ENCODE measurements around the gene RNASET2. TPM values are rescaled to one million over a fixed set of nuclear protein-coding genes. Genes with fewer than 3 reads are reported as not detected.
"Not testable (repeated sequence)": the region's sequence is repeated elsewhere in the genome, so short reads cannot be mapped to it uniquely, and the experiment has no call there.

The RNASET2 gene
- total RNA-seq, 1 donor from 2014 or later = 13.9 TPM

DNA sequence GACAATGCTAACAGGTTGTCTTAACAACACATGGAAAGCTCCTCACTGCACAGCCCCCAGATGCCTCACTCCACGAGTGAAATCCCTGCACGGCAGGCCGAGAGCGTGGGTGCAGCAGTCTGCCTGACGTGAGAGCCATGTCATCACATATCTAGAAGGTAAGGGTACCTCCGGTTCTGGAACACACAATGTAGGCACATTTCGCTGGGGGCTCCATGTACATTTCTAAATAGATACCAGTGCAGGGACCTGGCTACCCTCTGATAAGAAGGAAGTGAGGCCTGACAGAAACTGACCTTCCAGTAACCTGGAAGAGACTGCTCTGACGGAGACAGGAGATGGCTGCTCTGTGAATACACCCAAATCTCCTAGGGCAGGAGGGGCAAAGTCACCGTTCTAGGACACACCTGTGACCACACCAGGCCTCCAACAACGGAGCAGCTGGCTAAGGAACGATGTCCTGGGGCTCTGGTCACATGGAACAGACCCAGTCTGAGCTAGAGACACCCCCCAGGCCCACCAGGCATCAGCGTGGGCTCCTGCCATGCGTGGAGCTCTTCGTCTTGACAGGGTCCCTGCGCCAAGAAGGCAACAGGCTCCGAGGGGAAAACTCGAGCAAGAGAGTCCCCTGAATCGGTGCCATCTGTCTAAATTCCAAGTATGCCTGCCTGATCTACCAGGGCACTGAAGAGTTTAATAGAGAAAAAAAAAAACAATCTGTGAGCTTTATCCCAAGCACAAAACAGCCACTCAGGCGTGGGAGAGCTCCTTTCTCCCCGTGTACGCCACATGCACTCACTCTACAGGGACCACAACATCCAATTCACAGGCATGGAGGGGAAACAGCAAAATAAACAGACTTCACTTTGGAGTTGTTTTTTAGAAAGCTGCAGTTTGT, 27.5 kb downstream of the RNASET2 start:
- no peak for DNase-seq (ENCODE audit: low read depth)

DNA sequence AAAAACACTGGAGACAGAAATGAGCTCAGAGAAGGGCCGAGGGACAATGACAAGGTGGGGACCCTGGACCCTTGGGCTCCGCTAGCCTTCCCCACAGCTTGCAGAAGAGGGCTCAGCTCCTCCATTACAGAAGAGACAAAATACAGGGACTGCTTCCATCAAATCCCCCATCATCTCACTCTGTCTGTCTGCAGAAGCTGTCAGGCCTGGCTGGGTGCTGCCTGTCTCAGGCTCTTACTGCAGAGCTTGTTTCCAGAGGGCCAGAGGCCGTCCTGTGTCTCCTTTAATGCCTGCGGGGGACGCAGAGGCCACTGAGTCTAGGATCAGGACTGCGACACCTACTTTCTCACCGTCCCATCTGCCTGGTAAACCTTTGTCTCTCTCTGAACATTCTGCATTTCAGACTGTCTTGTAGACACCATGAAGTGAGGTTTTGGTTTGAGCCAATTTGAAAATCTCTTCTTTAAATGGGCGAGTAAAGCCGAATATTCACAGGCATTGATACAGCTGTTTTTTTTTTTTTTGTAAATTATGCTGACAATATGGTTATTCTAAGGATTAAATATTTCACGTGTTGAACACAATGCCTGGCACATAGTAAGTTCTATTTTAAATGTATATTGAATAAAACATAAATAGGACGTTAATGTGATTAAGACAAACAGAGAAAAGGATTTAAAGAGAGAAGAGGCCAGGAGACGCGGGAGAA, 28.3 kb downstream of the RNASET2 start:
- no peak for DNase-seq (ENCODE audit: low read depth)

DNA sequence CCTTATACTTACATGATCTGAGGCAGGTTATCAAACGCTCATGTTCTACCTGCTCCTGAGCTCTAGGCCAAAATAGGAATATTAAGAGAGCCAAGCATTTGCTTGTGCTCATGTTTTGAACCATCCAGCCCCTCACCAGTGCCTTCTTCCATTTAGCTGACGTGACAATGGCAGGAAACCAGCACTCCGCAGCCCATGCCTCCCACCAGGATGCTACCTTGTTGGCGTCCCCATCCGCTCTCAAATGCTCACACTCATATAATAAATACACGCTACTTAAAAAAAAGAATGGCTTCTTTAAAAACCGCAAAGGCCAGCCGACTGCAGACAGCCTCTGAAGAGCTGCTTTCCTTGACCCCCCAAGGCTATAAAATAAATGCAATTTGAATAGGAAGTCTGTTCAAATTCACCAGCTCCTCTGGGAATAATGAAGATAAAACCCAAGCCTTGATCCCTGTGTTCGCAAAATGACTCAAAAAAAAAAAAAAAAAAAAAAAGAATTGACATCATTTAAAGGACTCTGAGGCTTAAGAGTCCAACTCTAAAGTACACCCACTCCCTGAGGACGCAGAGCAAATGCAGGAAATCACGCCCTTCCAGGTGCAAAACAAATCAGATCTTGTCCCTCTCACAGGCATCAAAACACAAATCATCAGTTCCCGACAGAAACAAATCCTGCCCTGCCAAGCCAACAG, 29.0 kb downstream of the RNASET2 start:
- DNase-seq (ENCODE audit: low read depth) = no peak

DNA sequence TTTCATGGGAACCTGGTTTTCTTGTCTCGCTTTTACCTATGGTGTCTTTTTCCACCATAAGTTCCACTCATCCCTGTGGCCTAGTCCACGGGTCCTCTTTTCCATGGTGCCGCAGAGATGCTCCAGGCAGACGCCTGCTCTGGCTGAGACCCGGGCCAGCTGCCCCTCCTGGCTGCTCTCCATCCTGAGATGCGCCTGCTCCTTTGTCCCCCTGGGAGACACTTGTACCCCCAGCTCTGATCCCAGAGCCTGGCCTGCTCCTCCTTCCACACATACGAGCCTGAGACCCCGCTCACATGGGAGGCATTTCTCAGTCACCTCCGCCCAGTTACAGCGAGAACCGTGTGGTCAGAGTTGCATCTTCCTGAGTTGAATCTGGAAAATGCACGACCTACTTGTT, 29.6 kb downstream of the RNASET2 start:
- no peak for DNase-seq (ENCODE audit: low read depth)

DNA sequence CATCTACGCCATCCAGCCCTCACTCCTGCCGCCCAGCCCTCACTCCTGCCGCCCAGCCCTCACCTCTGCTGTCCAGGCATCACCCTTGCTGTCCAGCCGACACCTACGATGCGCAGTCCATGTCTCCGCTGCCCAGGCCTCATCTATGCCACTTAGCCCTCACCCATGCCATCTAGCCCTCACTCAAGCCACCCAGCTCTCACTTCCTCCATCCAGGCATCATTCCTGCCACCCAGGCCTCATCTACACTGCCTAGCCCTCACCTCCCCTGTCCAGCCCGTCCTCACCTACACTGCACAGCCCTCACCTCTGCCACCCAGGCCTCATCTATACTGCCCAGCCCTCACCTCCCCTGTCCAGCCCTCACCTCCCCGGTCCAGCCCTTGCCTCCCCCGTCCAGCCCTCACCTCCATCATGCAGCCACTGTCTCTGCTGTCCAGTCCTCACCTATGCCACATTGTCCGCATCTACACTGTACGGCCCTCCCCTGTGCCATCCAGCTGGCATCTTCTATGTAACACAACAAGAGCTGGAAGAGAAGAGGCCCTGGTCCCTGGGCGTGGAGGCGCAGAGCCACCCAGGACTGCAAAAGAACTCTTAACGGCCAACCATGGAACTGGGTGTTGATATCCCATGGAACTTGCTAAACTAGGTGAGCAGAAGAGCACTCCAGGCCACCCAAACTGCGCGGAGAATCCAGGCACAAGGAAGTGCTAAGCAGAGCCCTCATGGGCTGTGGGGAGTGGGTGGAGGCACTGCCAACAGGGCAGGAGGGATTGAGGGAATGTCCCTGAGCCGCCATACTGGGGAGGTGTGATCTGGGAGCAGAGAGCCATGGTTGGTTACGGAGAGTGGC, 31.0 kb downstream of the RNASET2 start:
- no peak for DNase-seq (ENCODE audit: low read depth)

DNA sequence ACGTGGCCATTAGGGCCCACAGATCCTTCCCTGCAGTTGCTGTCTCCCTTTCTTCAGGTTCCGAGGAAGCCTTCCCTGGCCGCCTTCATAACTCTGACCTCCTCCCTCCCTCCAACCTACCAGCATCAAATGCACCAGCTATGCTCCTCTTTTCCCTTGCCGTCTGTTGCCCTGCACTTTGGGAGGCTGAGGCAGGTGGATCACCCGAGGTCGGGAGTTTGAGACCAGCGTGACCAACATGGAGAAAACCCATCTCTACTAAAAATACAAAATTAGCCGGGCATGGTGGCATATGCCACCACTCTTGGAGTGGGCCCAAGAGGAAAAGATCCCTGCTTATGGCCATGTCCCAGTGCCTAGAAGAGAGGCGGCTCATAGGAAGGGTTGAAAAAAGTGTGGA, 31.8 kb downstream of the RNASET2 start:
- DNase-seq (ENCODE audit: low read depth) = no peak

DNA sequence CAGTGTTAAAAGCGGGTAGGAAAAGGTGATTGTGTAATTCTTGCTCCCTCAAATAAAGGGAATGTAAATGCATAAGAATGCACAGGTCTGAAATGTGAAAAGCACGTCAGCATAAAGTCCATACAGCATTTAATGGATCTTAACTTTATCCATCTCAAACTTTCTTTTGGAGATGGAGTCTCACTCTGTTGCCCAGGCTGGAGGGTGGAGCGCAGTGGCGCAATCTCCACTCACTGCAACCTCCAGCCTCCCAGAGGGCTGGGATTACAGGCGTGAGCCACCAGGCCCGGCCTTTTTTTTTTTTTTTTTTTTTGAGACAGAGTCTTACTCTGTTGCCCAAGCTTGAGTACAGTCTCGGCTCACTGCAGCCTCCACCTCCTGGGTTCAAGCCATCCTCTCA, 33.4 kb downstream of the RNASET2 start:
- no peak for DNase-seq (ENCODE audit: low read depth)

DNA sequence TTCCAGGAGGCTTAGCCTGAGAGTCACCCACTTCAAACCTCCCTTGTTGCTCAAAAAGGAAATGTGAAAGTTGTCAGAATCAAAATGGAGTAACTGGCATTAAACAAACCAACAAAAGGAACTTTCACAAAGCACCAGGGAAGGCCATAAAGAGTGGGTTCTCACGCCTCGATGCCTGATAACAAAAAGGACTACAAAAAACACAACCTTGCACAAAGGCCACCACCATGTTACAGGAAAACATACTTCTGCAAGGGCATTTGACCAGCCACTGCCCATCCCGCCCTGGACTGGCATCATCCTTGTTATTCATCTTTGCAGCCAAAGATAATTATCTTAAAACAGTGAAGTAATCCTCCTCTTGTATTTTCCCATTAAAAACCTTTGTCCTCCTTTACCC, 34.8 kb downstream of the RNASET2 start:
- no peak for DNase-seq (ENCODE audit: low read depth)

DNA sequence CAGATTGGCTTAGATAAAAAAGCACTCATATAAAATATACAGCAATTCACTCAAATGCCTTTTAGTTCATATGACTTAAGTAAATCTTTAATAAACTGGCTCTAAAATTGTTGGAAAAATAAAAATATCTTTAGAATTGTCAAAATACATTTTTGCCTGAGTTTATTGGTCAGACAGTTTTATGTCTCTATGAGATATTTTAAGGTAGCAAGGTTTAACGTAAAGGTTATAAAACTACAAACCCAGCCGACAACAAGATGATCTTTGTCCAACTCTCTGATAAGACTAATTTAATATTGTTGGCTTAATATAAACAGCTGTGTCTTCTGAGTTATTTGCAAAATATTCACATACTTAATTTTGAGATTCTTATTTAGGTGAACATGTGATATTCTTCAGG, 39.5 kb downstream of the RNASET2 start:
- DNase-seq (ENCODE audit: low read depth) = no peak

DNA sequence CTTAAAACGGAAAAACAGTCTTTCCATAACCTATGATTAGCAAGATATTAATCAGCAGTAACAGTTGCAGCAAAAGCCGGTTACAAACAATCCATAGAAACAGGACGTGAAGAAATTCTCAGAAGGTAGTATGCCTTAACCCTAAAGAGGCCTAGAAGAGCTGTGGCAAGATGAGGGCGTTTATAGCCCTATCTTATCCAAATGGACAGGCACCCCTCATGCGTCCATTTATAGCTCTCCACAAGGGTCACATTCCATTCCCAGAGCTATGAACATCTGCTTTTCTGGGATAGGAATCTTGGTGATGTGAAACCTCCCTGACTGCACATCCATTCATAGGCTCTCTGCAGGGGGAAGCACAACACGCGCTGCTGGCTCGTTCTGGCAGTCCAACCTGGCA, 40.9 kb downstream of the RNASET2 start:
- DNase-seq (ENCODE audit: low read depth) = not testable (repeated sequence)

DNA sequence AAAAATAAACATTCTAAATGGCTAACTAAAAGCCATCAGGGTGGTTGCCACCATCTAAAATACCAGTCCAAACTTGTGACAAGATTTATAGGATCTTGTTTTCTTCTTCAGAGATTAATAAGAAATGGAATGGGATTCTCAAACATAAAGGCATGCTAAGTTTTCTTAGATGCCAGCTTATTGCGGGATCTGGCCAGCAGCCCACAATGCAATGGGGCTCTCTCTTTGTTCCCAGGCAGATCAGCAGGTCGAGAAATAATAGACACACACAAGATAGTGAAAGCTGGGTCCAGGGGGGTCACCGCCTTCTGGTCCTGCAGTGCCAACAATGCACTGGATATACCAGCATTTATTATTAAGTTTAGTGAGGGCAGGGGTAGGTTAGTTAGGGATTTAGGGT, 41.4 kb downstream of the RNASET2 start:
- not testable (repeated sequence) for DNase-seq (ENCODE audit: low read depth)

DNA sequence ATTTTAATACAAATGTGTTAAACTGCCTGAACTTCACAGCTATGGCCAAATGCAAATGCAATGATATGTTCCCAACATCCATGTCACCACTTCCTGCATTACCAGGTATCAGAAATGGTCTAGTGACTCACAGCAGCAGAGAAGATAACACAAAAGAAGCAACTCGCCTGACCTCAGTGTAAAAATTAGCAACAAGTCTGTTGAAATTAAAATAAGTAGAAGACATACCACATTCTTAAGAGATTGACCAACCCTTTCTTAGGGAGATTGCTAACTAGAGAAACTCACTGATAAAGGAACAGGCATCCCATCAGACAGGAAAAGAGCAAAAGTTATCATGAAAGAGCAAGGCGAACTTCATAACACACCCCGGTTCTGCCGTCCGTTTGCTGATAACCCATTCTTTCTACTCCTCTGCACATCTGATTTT, 45.1 kb downstream of the RNASET2 start:
- no peak for DNase-seq (ENCODE audit: low read depth)

DNA sequence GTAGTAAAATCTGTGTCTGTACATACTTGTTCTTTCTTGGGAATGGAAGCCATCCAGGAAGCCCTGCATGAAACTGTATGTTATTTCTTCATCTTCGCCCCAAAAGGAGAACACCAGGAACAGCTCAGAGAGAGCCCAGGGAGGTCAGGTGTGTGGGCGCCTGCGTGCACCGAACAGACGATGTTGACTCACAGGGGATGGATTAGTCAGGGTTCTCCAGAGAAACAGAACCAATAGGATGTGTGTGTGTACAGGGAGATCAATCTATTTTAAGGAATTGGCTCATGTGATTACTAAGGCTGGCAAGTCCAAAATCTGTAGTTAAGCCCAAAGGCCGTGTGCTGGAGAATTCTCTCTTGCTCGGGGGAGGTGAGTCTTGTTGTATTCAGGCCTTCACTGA, 45.7 kb downstream of the RNASET2 start:
- DNase-seq (ENCODE audit: low read depth) = no peak

DNA sequence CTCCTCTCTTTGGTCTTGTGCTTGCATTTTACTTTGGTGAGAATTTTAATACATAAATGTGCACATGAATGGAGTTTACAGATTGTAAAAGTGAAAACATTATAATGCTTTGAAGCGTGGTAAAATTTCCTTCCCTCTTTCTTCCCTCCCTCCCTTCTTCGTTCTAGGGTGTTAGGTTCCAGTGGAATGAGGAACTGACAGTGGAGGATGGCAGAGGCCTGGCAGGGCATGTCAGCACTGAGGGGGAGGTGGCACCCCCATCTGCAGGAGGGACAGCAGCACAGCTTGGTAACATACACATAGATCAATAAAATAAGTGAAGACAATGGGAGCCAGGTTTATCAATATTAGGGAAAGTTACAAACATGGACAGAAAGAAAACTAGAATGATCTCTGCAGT, 47.5 kb downstream of the RNASET2 start:
- DNase-seq (ENCODE audit: low read depth) = no peak

DNA sequence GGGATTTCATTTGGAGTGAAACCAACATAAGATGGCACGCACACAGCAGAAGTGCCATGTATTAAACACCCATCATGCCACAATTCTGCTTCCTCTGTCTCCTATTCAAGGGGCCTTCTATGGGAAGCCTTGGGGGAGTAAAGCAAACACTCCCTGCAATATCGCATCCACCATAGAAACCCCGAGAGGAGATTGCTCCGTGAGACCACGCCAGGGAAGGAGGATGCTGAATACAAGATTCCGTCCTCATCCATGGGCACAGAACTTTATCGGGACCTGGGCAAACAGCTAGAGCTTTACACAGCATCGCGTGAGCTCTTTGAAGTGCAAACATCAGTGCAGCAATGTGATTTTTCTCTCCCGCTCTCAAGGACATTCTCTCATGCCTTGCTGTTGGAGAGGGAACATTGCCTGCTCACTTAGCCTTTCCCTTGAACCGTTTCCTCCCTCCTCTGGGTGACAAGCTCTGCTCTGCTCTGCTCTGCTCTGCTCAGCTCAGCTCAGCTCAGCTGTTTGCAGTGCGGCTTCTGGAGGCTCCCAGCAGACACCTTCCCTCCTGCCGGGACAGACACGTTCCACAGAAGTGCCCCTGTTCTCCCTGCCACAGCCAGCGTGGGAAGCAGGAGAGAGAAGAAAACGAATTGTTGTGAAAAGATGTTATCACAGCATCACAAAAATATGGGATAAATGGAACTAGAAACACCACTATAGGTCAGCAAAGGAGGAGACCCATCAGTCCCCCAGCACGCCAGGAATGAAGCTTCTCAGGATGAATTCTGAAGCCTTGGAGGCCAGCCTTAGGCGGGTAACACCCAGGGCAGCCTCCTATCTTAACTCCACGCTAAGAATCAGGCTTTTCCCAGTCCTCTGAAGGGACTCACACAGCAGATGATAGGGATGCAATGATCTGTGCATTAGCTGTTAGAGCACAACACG, 48.2 kb downstream of the RNASET2 start:
- no peak for DNase-seq (ENCODE audit: low read depth)

DNA sequence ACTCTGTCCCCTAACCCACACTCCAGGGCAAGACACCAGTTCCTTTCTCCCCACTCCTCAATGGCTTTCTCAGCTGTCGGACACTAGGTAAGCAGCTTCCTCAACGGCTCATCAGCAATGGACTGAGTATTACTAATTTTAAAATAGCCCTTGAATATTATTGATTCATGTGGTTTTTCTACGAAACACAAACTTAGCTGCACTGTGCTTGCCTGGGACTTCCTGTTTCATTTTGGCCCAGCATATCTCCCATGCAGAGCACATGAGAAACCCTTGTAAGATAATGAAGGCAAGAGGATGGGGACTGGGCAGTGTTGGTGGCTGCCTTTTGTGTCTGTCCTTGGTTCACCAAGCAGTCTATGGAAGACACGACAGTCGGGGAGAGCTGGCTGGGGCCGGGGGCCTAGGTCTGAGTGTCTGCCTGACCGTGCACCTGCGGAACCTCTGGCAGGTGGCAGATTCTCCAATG, 48.9 kb downstream of the RNASET2 start:
- no peak for DNase-seq (ENCODE audit: low read depth)

DNA sequence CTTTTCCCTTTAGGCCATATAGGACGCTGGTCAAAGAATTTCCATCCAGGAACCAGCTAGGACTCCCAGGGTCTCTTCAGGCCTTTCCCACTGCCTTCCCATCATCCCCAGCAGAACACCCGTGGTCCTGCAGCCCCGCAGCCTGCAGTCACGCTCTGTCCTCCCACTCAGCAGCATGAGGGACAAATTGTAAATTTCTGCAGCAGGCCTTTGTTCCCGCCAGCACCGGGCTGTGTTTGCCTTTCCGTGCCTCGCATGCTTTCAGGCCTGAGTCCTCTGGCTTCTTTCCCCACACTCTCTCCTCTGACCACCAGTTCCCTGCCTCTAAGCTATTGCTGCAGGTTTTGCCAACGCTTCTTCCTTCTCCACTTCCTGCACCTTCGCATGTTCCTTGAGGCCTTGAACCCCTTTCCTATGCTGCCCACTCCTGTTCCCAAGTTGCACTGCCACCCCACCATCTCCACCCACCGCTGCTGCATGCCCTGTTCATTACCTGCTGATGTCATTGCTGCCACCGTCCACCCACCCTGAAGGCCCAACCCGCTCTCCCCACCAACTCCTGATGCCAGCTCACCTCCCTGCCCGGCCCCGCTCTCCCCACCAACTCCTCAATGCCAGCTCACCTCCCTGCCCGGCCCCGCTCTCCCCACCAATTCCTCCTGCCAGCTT, 49.8 kb downstream of the RNASET2 start:
- DNase-seq (ENCODE audit: low read depth) = no peak

DNA sequence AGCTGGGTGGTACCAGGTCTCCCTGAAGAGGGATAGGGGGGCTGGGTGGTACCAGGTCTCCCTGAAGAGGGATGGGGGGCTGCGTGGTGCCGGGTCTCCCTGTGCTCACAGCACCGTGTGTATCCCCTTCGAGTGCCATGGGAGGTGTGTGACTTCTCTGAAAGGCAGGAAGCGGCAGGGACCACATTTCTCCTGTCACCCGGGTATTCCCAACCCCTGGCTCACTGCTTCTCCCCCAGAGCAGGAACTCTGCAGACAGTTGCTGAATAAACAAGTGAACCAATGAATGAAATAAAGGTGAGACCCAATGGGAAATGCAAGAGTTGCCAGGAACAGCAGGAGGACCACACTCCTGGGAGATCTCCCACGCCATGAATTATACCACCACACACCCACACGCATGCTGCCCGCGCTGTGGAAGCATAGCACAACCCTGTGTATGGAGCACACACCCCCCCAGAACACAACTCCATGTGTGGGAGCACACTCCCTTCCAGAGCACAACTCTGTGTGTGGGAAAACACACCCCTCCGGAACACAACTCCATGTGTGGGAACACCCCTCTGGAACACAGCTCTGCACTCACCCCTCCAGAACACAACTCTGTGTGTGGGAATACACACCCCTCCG, 50.7 kb downstream of the RNASET2 start:
- DNase-seq (ENCODE audit: low read depth) = no peak

DNA sequence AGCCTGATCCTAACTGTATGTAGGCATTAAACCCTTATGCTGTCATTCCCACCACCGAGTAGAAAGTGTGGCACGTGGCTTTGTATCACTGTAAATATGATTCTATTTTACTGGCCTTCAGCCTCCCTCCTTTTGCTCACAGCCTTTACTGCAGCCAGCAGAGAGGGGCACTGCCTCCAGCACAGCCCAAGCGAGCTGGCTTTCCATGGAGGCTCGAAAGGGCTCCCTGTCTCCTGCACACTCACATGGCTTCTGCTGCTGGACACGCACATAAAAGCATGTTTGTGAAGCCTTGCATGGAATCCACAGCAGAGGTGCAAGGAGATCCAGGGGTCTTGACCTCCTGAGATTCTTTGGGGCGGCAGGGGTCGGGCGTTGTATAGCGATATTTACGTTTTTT, 51.3 kb downstream of the RNASET2 start:
- no peak for DNase-seq (ENCODE audit: low read depth)

All from myocyte (in vitro differentiated cells).